Progenitor cell of endocrine pancreas (in vitro differentiated cells): ENCODE results near the gene CREB3L1. TPM values are rescaled to one million over a fixed set of nuclear protein-coding genes. Genes with fewer than 3 reads are reported as not detected.

ENCODE experiments used
- DNase-seq: peaks from one replicate; pipeline ENCODE4 v3.0.0; 2021; ENCODE audit warnings: low spot score; ENCODE audit not compliant: unreplicated experiment
- H3K27ac Mint-ChIP-seq: 2 replicates; pipeline ENCODE4 v1.8.0; 2021; ENCODE audit warnings: mild to moderate bottlenecking, moderate library complexity, mixed read lengths
- H3K27me3 Mint-ChIP-seq: 2 replicates; pipeline ENCODE4 v1.8.0; 2021; ENCODE audit warnings: mixed read lengths
- H3K36me3 Mint-ChIP-seq: 2 replicates; pipeline ENCODE4 v1.8.0; 2022; ENCODE audit warnings: mixed read lengths; ENCODE audit not compliant: insufficient read depth
- H3K4me1 Mint-ChIP-seq: 2 replicates; pipeline ENCODE4 v1.8.0; 2021; ENCODE audit warnings: low read depth, mixed read lengths
- H3K4me3 Mint-ChIP-seq: 2 replicates; pipeline ENCODE4 v1.8.0; 2021; ENCODE audit warnings: low read depth, mild to moderate bottlenecking, moderate library complexity, mixed read lengths
- H3K9me3 Mint-ChIP-seq: 2 replicates; pipeline ENCODE4 v1.8.0; 2021; ENCODE audit warnings: low read depth, mixed read lengths
- total RNA-seq: library from RNA; stranded (reverse); gene quantifications from 2 replicates; pipeline ENCODE4 v1.2.1, GENCODE V29; 2021
- TF ChIP-seq, protein P1 (sequence below): fragments of 200-600 bp; sonication (generic); IDR thresholded peaks from one replicate; pipeline ENCODE4 v1.5.0; 2021; ENCODE audit warnings: antibody characterized with exemption, mild to moderate bottlenecking; ENCODE audit not compliant: unreplicated experiment

CREB3L1 gene
- total RNA-seq, 1 donor from 2014 or later, result 9.6 TPM

DNA sequence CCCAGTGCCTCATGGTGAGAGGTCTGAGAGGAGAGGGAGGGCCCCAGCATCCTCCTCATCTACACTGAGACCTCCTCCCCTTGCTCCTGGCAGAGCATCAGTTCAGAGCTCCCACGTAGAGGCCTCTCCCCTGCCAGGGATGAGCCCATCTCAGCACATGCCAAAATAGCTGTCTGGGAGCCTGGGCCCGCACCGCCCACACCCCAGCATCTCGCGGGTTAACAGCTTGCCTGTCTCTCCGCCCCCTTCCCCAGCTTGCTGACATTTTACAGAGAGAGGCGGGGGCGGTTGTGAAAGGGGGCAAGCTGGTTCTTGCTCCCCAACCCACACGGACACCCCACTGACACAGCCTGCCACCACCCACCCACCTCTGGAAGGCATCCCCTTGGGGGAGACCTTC lies 76.2 kb downstream of the CREB3L1 start:
- H3K9me3 Mint-ChIP-seq, result no peaks in the 10 kb centered on the region
- TF ChIP-seq, protein P1, sequence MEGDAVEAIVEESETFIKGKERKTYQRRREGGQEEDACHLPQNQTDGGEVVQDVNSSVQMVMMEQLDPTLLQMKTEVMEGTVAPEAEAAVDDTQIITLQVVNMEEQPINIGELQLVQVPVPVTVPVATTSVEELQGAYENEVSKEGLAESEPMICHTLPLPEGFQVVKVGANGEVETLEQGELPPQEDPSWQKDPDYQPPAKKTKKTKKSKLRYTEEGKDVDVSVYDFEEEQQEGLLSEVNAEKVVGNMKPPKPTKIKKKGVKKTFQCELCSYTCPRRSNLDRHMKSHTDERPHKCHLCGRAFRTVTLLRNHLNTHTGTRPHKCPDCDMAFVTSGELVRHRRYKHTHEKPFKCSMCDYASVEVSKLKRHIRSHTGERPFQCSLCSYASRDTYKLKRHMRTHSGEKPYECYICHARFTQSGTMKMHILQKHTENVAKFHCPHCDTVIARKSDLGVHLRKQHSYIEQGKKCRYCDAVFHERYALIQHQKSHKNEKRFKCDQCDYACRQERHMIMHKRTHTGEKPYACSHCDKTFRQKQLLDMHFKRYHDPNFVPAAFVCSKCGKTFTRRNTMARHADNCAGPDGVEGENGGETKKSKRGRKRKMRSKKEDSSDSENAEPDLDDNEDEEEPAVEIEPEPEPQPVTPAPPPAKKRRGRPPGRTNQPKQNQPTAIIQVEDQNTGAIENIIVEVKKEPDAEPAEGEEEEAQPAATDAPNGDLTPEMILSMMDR, result no peak
- H3K4me3 Mint-ChIP-seq, result no peak overlapping the region
- DNase-seq, result no peak
- H3K4me1 Mint-ChIP-seq, result peaks cover 19% of the 10 kb centered on the region
- H3K27ac Mint-ChIP-seq, result no peak overlapping the region
- H3K27me3 Mint-ChIP-seq, result no peaks in the 10 kb centered on the region
- no peaks in the 10 kb centered on the region for H3K36me3 Mint-ChIP-seq

DNA sequence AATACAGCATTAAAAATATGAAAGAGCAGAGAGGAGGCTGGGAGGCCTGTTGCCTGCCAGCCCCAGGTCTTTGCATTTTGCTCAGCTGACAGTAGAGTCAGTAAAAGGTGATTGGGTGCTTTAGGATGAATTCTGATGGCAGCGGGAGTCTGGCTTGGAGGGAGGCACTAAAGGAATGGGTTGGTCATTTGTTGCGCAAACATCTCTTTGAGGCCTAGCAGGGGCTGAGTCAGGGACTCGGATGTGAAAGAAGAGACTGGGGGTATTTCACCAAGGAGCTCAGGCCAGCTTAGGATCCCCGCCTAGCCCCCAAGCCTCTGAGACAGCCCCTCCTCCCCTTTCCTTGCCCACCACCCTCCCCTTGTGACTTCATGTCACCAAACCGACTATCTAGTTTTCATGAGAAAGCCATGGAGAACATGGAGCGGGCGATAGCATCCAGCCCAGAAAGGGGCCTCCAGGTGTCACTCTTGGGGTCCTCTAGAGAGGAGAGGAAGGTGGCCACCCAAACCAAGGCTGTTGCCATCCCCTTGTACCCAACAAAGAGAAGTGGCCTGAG lies 79.5 kb downstream of the CREB3L1 start:
- TF ChIP-seq, protein P1, result no peak
- Mint-ChIP-seq H3K4me3 (no peak overlapping the region), H3K27me3 (no peaks in the 10 kb centered on the region), H3K36me3 (no peaks in the 10 kb centered on the region), H3K4me1 (peaks cover 14% of the 10 kb centered on the region), H3K9me3 (no peaks in the 10 kb centered on the region), H3K27ac (no peak overlapping the region)
- no peak for DNase-seq

DNA sequence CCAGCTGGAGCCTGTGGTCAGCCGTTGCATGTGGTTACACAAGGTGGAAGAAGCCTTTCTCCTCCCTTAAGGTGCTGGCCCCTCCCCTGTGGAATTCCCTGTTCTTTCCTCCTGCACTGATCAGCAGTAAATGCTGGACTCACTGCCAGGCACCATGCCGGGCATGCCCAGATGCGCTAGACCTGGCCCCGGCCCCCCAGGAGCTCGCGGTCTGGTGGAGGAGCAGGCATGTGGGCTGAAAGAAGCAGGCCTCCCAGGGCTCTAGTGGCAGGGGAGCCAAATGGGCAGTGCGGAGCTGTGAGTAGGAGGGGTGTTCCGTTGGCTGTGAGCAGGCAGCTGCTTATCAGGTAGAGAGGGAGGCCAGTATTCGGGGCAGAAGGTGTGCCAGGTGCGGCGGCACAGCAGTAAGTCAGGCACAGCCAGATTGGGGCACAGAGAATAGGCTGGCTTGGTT lies 80.0 kb downstream of the CREB3L1 start:
- Mint-ChIP-seq H3K27me3 (no peaks in the 10 kb centered on the region), H3K4me1 (peaks cover 14% of the 10 kb centered on the region), H3K9me3 (no peaks in the 10 kb centered on the region), H3K36me3 (no peaks in the 10 kb centered on the region), H3K27ac (peak overlapping the region; percentile 92), H3K4me3 (no peak overlapping the region)
- TF ChIP-seq, protein P1, result no peak
- no peak for DNase-seq

DNA sequence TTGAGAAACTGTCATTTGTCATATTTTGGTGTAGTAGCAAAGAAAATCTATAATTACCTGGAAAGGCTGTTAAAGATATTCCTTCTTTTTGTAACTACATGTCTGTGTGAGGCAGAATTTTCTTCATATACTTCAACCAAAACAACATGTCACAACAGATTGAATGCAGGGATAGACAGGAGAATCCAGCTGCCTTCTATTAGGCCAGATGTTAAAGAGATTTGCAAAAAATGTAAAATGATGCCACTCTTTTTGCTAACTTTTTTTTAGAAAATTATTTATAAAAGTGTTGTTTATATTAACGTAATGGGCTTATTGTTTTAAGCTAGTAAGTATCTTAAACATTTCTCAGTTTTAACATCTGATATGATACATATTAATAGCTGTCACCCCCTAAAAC lies 82.5 kb downstream of the CREB3L1 start:
- Mint-ChIP-seq H3K4me3 (no peak overlapping the region), H3K27ac (no peak overlapping the region), H3K4me1 (peaks cover 12% of the 10 kb centered on the region), H3K9me3 (no peaks in the 10 kb centered on the region), H3K36me3 (no peaks in the 10 kb centered on the region), H3K27me3 (no peaks in the 10 kb centered on the region)
- no peak for DNase-seq
- TF ChIP-seq, protein P1, result no peak

DNA sequence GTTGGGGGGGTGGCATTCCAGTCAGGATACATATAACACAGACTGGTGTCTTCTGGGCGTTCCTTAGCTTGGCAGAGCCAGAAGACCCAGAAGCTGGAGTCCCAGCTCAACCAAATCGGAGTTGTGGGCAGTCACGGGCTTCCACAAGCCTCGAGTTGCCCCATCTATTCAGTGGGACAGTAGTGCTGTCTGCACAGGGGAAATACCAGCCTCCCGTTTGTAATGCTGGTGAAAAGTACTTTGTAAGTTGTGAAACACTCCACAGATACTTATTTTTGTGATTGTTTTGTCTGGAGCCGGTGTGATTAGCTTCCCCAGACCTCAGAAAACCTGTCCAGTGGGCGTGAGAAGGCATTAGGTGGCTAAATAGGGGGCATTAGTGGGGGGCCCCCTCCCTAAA lies 83.4 kb downstream of the CREB3L1 start:
- H3K9me3 Mint-ChIP-seq, result no peaks in the 10 kb centered on the region
- H3K4me1 Mint-ChIP-seq, result peaks cover 12% of the 10 kb centered on the region
- peak overlapping the region; percentile 67 for H3K27ac Mint-ChIP-seq
- no peak for DNase-seq
- no peaks in the 10 kb centered on the region for H3K27me3 Mint-ChIP-seq
- TF ChIP-seq, protein P1, result no peak
- H3K36me3 Mint-ChIP-seq, result no peaks in the 10 kb centered on the region
- H3K4me3 Mint-ChIP-seq, result no peak overlapping the region
